ENCODE measurements around the gene FAM174B.

- no peak for TF ChIP-seq CTCF (IDR thresholded peaks at IDR 0.05; ENCODE audit: insufficient read depth, low read length)
- no peak for TF ChIP-seq GABPA (IDR thresholded peaks at IDR 0.05; ENCODE audit: low read depth)
- no peak for TF ChIP-seq POLR2AphosphoS5 (IDR thresholded peaks at IDR 0.05; ENCODE audit: low read depth)
- TF ChIP-seq REST (IDR thresholded peaks at IDR 0.05; ENCODE audit: insufficient replicate concordance, low read depth): no peak
These were observed 40.5 kb downstream of the FAM174B start for GRCh38 chr15:92614791-92615785.

Data from HL-60 (cell line).